Measurements from ENCODE around the gene GPR42.

Gene GPR42

DNA sequence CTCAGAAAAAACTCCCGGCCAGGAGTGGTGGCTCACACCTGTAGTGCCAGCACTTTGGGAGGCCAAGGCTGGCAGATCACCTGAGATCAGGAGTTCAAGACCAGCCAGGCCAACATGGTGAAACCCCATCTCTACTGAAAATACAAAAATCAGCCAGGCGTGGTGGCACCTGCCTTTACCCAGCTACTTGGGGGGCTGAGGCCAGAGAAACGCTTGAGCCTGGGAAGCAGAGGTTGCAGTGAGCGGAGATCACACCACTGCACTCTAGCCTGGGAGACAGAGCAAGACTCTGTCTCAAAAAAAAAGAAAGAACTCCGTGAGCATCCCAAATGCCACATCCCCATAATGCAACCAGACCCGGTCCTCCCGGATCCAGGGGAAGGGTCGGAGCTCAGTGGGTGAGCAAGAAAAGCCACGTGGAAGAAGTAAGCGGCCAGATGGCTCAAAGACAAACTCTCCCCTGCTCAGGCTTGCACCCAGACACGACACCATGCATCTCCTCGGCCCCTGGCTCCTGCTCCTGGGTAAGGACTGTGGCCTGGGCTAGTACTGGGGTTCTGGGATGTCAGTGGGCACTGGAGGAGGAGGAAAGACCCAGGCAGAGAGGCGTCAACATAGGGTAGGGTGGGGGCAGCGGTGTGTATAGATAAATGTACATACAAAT lies 39.2 kb upstream of the GPR42 start:
- TF ChIP-seq, protein P1, sequence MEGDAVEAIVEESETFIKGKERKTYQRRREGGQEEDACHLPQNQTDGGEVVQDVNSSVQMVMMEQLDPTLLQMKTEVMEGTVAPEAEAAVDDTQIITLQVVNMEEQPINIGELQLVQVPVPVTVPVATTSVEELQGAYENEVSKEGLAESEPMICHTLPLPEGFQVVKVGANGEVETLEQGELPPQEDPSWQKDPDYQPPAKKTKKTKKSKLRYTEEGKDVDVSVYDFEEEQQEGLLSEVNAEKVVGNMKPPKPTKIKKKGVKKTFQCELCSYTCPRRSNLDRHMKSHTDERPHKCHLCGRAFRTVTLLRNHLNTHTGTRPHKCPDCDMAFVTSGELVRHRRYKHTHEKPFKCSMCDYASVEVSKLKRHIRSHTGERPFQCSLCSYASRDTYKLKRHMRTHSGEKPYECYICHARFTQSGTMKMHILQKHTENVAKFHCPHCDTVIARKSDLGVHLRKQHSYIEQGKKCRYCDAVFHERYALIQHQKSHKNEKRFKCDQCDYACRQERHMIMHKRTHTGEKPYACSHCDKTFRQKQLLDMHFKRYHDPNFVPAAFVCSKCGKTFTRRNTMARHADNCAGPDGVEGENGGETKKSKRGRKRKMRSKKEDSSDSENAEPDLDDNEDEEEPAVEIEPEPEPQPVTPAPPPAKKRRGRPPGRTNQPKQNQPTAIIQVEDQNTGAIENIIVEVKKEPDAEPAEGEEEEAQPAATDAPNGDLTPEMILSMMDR (IDR thresholded peaks at IDR 0.05; ENCODE audit: control insufficient read depth, insufficient read depth, low read depth, low read length, missing control alignments): no peak
- DNase-seq (ENCODE audit: low read depth): no peak
- no peak overlapping the region for H3K4me3 ChIP-seq (ENCODE audit: control insufficient read depth, low read depth, low read length)

DNA sequence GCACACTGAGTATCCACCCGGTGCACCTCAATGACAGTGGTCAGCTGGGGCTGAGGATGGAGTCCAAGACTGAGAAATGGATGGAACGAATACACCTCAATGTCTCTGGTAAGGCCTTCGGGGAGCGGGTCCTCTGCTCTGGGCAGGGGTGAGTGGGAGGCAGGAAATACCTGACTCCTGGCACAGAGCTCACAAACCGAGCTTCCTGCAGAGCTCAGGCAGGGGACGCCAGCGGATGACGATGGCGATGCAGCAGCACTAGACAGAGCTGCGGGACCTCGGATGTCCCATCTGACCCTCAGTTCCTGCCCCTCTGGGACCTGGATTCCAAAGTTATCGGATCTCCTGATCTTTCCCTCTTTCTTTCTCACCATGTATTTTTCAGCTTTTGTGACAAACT lies 38.1 kb upstream of the GPR42 start:
- TF ChIP-seq, protein P1 (IDR thresholded peaks at IDR 0.05; ENCODE audit: control insufficient read depth, insufficient read depth, low read depth, low read length, missing control alignments): no peak
- H3K4me3 ChIP-seq (ENCODE audit: control insufficient read depth, low read depth, low read length): no peak overlapping the region

DNA sequence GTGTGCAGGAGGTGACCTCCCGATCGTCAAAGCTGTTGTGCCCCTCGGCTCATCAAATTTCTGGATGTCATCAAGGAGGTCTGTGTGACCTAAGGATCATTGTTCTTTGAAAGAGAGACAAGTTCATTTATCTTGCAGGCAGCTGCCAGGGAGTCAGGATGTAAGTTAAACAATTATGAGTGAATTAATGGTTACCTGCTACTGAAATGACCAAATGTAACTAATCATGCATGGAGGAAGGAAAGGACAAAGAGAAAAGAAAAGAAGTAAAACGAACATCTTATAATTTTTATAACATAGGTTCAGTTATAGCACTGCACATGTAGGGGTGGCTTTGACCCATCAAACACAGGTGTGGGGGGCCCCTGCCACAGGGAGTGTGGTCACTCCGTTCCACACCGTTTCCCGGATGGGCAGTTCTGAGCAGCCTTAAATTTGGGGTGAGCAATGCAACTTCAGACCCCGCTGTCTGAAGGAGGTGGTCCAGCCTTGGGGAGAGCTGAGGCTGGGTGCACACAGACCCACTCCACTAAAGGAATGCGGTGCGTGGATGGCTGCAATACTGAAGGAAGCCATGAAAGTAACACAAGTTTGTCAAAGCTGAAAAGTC lies 36.6 kb upstream of the GPR42 start:
- no peak for DNase-seq (ENCODE audit: low read depth)

More for the DNA sequence above, 38.1 kb upstream of the GPR42 start:
- no peak for DNase-seq (ENCODE audit: low read depth)

DNA sequence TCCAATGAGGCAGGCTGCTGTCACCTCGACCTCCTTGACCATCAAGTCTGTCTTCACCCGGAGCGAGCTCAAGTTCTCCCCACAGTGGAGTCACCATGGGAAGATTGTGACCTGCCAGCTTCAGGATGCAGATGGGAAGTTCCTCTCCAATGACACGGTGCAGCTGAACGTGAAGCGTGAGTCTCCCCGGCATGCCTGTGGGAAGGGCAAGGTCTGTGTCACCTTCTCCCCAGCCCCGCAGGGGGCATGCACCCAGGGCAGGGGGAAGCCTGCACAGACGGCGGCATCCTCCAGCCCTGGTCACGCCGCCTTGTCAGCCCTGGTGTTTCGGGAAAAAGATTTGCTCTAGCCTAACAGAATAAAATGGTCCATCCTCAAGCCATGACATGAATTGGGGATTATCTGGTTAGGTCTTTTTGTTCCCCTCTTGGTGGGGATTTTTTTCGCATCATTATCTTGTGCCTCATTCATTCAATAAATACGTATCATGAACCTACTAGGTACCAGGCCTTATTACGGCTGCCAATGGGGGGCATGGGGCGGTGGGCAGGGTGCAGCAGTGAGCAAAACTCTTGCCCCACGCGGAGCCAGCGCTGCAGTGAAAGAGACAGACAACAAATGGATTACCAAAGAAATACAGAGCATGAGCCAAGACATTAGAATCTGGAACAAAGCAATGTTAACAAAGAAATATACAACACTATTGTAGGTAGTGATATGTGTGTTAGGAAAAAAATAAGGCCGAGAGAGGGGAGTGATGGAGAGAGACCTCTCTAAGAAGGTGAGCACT lies 34.5 kb upstream of the GPR42 start:
- DNase-seq (ENCODE audit: low read depth): no peak
- no peak overlapping the region for H3K4me3 ChIP-seq (ENCODE audit: control insufficient read depth, low read depth, low read length)
- TF ChIP-seq, protein P1 (IDR thresholded peaks at IDR 0.05; ENCODE audit: control insufficient read depth, insufficient read depth, low read depth, low read length, missing control alignments): no peak

More for the DNA sequence above, 36.6 kb upstream of the GPR42 start:
- TF ChIP-seq, protein P1 (IDR thresholded peaks at IDR 0.05; ENCODE audit: control insufficient read depth, insufficient read depth, low read depth, low read length, missing control alignments): no peak
- H3K4me3 ChIP-seq (ENCODE audit: control insufficient read depth, low read depth, low read length): no peak overlapping the region

DNA sequence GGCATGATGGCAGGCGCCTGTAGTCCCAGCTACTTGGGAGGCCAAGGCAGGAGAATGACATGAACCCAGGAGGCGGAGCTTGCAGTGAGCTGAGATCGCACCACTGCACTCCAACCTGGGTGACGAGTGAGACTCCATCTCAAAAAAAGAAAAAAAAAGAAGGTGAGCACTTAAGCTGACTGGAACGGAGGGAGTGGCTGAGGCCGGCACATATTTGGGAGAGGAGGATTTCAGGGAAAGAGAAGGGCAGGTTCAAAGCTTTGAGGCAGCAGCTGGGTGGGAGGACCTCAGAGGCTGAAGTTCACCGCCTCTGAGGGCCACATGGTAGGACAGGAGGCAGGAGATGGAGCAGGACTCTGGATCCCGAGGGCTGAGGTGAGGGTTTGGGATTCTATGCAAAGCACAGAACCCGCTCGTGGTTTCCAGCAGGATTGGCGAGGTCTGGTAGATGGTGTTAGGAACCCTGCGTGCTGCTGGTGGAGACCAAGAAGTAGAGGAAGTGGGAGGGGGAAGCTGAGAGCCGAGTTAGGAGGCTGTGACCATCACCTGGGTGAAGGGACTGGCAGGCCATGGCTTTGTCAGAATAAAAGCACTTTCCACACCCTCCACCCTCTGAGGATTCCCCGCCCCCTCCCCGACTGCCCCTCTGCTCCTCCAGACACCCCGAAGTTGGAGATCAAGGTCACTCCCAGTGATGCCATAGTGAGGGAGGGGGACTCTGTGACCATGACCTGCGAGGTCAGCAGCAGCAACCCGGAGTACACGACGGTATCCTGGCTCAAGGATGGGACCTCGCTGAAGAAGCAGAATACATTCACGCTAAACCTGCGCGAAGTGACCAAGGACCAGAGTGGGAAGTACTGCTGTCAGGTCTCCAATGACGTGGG lies 33.5 kb upstream of the GPR42 start:
- DNase-seq (ENCODE audit: low read depth): no peak
- H3K4me3 ChIP-seq (ENCODE audit: control insufficient read depth, low read depth, low read length): no peak overlapping the region
- TF ChIP-seq, protein P1 (IDR thresholded peaks at IDR 0.05; ENCODE audit: control insufficient read depth, insufficient read depth, low read depth, low read length, missing control alignments): no peak

DNA sequence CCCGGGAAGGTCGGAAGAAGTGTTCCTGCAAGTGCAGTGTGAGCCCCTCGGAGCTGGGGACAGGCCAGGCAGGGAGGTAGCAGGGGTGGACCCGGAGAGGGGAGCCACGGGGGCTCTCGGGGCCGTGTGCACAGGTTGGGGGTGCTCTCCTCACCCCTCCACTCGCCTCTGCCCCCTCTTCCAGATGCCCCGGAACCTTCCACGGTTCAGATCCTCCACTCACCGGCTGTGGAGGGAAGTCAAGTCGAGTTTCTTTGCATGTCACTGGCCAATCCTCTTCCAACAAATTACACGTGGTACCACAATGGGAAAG lies 32.9 kb upstream of the GPR42 start:
- H3K4me3 ChIP-seq (ENCODE audit: control insufficient read depth, low read depth, low read length): no peak overlapping the region
- DNase-seq (ENCODE audit: low read depth): no peak
- TF ChIP-seq, protein P1 (IDR thresholded peaks at IDR 0.05; ENCODE audit: control insufficient read depth, insufficient read depth, low read depth, low read length, missing control alignments): no peak
